NT2/D1 (cell line): ENCODE measurements around the gene KRT4.

Source experiments
- SUZ12 ChIP-seq: IDR thresholded peaks from 2 replicates; pipeline ENCODE4 v1.6.1; 2011; ENCODE audit not compliant: insufficient read length, insufficient read depth; ENCODE audit errors: extremely low read depth
- YY1 ChIP-seq: IDR thresholded peaks from 2 replicates; pipeline ENCODE4 v1.6.1; 2011; ENCODE audit not compliant: insufficient read length, insufficient read depth
- ZNF274 ChIP-seq: IDR thresholded peaks from 2 replicates; pipeline ENCODE4 v1.6.1; 2011; ENCODE audit warnings: mild to moderate bottlenecking, low read depth, low read length

DNA sequence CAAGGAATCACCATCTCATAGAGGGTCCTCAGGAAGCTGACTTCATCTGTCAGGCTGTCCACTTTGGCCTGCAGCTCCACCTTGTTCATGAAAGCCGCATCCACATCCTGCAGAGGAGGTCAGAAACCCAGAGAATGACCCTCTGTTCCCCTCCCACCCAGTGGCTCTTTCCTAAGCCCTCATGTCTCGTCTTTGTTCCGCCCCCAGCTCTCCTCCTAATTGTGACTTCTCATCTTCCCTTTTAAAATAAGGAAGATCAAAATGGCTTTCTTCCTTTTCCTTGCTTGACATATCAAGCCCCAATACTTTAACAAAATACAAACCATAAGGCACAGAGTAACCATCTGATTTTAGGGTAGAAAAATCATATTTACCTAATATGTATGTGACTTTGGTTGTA, 41.1 kb downstream of the KRT4 start:
- TF ChIP-seq YY1 = no peak
- no peak for TF ChIP-seq SUZ12
- TF ChIP-seq ZNF274 = no peak
